Gastroesophageal sphincter (tissue), 4 donors: ENCODE measurements around the gene RPS14. TPM values are rescaled to one million over a fixed set of nuclear protein-coding genes. Genes with fewer than 3 reads are reported as not detected.

Experiments
- ATAC-seq: fragments of 150-250 bp; one replicate; pipeline ENCODE4 v1.9.1; 2016; ENCODE audit warnings: mild to moderate bottlenecking, moderate library complexity
- H3K27ac ChIP-seq, 4 donors: fragments of 200-600 bp; sonication (generic) in 3 of 4; 1 replicate in 3 of 4; 2 replicates in 1 of 4; pipeline ENCODE4 v1.5.1; 2016 to 2019
- H3K27me3 ChIP-seq: fragments of 200-600 bp; sonication (generic); one replicate; pipeline ENCODE4 v1.5.1; 2019
- H3K36me3 ChIP-seq, 2 donors: fragments of 200-600 bp; sonication (generic); one replicate each; pipeline ENCODE4 v1.5.1; 2019; ENCODE audit warnings: control low read depth in 1 of 2
- H3K4me1 ChIP-seq, 3 donors: fragments of 200-600 bp; sonication (generic); 1 replicate in 2 of 3; 2 replicates in 1 of 3; pipeline ENCODE4 v1.5.1; 2016 to 2019; ENCODE audit warnings: control low read depth in 2 of 3
- H3K4me3 ChIP-seq, 2 donors: fragments of 200-600 bp; sonication (generic); one replicate each; pipeline ENCODE4 v1.5.1; 2019; ENCODE audit warnings: mild to moderate bottlenecking in 1 of 2, moderate library complexity in 1 of 2
- H3K9me3 ChIP-seq, 3 donors: fragments of 200-600 bp; sonication (generic); one replicate each; pipeline ENCODE4 v1.5.1; 2017 to 2019; ENCODE audit warnings: control low read depth in 2 of 3
- EP300 ChIP-seq: sonication (generic); formaldehyde crosslinking; IDR thresholded peaks from one replicate; pipeline ENCODE4 v1.6.1; 2017; ENCODE audit warnings: antibody characterized with exemption, mild to moderate bottlenecking
- POLR2A ChIP-seq, 2 donors: fragments of 450-650 bp; IDR thresholded peaks; one replicate each; pipeline ENCODE4 v1.6.1; 2017; ENCODE audit warnings: antibody characterized with exemption in 2 of 2, mild to moderate bottlenecking in 2 of 2, moderate library complexity in 1 of 2
- POLR2AphosphoS5 ChIP-seq: sonication (generic); formaldehyde crosslinking; IDR thresholded peaks from one replicate; pipeline ENCODE4 v1.6.1; 2017; ENCODE audit warnings: antibody characterized with exemption
- WGBS, 2 donors: methylation state at CpG; one replicate each; pipeline ENCODE4 v1.1.5; 2018; ENCODE audit warnings: low coverage in 1 of 2; 5-methylcytosine and 5-hydroxymethylcytosine counted together
- total RNA-seq, 4 donors: library from RNA; depleted of rRNA; stranded (reverse); fragments of >200 nt; gene quantifications; one replicate each; pipeline ENCODE4 v1.1.0, GENCODE V29; 2016
- TF ChIP-seq, protein P1 (sequence below), 4 experiments: fragments of 200-600 bp in 2 of 4; fragments of 450-650 bp in 2 of 4; sonication (generic) in 1 of 4; IDR thresholded peaks; one replicate each; pipeline ENCODE4 v1.5.1; 2017 to 2019; ENCODE audit warnings: antibody characterized with exemption in 4 of 4, mild to moderate bottlenecking in 2 of 4, moderate library complexity in 2 of 4

The RPS14 gene
- total RNA-seq, 4 donors from 2014 or later = 1,275 to 3,828 (median 2,502) TPM

DNA sequence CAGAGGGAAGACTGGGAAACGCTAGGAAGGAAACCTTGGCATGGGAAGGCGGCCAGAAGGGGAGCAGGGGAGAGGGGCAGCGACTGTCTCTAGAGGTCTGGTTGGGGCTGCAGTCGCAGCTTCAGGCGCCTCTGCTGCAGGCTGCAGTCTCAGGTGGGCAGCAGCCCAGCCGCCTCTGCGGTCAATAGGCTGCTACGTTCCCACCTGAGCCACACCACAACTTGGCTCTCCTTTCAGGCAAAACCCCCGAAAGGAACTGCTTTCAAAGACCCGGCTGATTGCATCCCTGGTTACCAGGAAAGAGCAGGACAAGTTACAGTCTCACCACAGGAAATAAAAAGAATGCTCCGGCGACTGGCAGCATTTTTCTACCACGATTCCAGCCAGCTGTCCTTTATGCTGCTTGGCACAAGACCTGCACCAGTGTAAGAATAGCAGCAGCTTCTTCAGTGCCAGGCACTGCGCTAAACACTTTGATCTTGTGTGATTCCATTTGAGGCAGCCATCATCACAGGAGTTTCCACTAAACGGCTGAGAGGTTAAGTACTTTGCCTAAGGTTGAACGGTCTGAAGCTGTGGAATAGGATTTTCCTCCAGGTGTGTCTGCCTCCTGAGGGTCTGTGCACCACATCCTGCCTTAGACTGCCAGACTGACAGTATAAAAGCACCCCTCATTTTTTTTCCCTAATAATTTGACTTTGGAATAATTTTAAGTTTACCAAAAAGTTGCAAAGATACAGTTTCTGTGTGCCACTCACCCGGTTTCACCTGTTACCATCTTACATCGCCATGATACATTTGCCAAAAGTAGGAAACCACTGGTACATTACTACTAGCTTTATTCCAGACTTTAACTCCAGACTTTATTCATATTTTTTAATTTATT, 7.5 kb downstream of the RPS14 start:
- WGBS, 2 donors = 35 to 64% methylated on average over 6 to 8 of the region's 18 CpGs
- Histone ChIP-seq H3K4me1 (peaks cover 0 to 41% (median 0%) of the 10 kb centered on the region in 3 donors), H3K36me3 (peaks cover 16 to 57% of the 10 kb centered on the region in 2 donors), H3K9me3 (no peaks in the 10 kb centered on the region), H3K4me3 (no peak overlapping the region), H3K27ac (peak overlapping the region in 2 of 4 donors; percentile 39 to 40), H3K27me3 (no peaks in the 10 kb centered on the region)
- no peak for ATAC-seq
- TF ChIP-seq EP300 (no peak), POLR2AphosphoS5 (no peak), POLR2A (IDR thresholded peaks at IDR 0.05) (no peak)
- TF ChIP-seq, protein P1, sequence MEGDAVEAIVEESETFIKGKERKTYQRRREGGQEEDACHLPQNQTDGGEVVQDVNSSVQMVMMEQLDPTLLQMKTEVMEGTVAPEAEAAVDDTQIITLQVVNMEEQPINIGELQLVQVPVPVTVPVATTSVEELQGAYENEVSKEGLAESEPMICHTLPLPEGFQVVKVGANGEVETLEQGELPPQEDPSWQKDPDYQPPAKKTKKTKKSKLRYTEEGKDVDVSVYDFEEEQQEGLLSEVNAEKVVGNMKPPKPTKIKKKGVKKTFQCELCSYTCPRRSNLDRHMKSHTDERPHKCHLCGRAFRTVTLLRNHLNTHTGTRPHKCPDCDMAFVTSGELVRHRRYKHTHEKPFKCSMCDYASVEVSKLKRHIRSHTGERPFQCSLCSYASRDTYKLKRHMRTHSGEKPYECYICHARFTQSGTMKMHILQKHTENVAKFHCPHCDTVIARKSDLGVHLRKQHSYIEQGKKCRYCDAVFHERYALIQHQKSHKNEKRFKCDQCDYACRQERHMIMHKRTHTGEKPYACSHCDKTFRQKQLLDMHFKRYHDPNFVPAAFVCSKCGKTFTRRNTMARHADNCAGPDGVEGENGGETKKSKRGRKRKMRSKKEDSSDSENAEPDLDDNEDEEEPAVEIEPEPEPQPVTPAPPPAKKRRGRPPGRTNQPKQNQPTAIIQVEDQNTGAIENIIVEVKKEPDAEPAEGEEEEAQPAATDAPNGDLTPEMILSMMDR (IDR thresholded peaks at IDR 0.05) = no peak

DNA sequence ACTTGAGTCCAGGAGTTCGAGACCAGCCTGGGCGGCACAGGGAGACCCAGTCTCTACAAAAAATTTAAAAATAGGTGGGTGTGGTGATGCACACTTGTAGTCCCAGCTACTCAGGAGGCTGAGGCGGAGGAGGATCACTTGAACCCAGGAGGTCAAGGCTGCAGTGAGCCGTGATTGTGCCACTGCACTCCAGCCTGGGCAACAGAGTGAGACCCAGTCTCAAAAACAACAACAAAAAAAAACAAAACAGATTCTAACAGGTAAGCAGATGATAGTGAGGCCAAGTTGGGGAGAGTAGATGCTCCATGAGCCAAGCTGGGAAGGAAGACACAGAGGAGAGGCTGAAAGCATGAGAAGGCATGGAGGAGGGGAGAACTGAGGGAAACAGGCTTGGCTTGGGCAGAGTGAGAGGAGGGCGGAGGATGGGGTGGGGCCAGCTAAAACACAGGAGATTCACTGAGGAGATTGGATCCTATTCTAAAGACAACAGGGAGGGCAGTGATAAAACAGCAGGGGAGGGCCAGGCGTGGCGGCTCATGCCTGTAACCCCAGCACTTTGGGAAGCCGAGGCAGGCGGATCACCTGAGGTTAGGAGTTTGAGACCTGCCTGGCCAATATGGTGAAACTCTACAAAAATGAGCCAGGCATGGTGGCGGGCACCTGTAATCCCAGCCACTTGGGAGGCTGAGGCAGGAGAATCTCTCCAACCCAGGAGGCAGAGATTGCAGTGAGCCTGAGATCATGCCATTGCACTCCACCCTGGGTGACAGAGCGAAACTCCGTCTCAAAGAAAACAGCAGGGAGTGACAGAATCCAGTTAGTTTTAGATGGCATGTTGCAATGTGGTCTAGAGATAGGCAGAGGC, 8.4 kb downstream of the RPS14 start:
- H3K9me3 ChIP-seq = no peaks in the 10 kb centered on the region
- TF ChIP-seq EP300 (no peak), POLR2AphosphoS5 (no peak), POLR2A (IDR thresholded peaks at IDR 0.05) (no peak)
- TF ChIP-seq, protein P1 (IDR thresholded peaks at IDR 0.05) = no peak
- ATAC-seq = no peak
- H3K27ac ChIP-seq = peak overlapping the region in 2 of 4 donors; percentile 39 to 40
- H3K4me3 ChIP-seq = no peak overlapping the region
- WGBS, 2 donors = 75 to 89% methylated on average over 5 to 9 of the region's 12 CpGs
- no peaks in the 10 kb centered on the region for H3K27me3 ChIP-seq
- peaks cover 0 to 36% (median 1%) of the 10 kb centered on the region in 3 donors for H3K4me1 ChIP-seq
- peaks cover 9 to 48% of the 10 kb centered on the region in 2 donors for H3K36me3 ChIP-seq

DNA sequence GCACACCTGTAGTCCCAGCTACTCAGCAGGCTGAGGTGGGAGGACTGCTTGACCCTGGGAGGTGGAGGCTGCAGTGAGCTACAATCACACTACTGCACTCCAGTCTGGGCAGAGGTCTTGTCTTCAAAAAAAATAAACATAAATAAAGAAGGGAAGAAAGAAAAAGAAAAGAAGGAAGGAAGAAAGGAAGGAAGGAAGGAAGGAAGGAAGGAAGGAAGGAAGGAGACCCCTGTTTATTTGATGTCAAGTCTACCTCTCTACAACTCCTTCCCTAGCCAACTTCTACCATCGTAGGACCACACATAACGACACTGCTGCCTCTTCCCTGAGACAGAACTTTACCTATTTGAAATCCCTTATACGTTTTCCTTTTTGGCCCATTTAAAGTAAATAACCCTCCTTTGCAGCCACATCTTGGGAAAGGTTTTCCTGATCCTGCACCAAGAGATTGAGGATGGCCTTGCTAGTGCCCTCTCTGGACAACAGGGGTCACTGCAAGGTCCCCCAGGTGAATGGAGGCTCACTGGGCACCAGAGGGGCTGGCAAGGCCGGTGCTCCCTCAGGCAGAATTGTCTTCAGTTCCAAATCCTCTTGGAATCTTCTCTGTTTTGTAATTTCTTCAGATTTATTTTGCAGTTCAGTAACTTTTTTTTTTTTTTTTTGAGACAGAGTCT, 10.5 kb downstream of the RPS14 start:
- no peak for ATAC-seq
- peaks cover 2 to 27% of the 10 kb centered on the region in 2 donors for H3K36me3 ChIP-seq
- 50 to 65% methylated on average over 4 of the region's 4 CpGs for WGBS, 2 donors
- no peak overlapping the region for H3K4me3 ChIP-seq
- no peaks in the 10 kb centered on the region for H3K9me3 ChIP-seq
- H3K27ac ChIP-seq = no peak overlapping the region
- no peaks in the 10 kb centered on the region for H3K27me3 ChIP-seq
- TF ChIP-seq, protein P1 (IDR thresholded peaks at IDR 0.05) = peak in 1 of 4 experiments; percentile 52
- TF ChIP-seq POLR2AphosphoS5 = no peak
- peaks cover 0 to 29% (median 3%) of the 10 kb centered on the region in 3 donors for H3K4me1 ChIP-seq

DNA sequence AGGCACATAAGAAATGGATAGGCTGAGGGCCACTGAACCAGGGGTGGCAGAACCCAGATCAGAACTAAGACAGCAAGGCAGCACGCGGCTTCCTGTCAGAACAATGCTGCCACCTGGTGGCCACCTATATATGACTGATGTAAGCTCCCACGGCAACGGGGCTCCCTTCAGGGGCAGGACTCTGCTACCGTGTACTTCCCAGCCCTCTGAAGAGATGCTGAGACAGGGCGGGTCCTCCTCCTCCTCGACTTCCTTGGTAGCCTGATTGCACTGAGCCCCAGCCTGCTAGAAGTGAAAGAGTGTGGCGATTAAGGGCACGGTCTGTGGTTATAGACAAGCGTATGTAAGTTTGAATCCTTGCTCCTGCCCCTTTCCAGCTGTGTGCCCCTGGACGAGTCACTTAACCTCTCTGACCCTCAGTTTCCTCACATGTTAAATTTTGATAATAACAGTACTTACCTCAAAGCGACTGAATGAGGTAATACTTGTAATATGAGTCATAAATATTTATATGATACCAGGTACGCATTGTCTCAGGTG, 13.3 kb downstream of the RPS14 start:
- Histone ChIP-seq H3K27ac (no peak overlapping the region), H3K27me3 (no peaks in the 10 kb centered on the region), H3K4me1 (peaks cover 0 to 8% (median 3%) of the 10 kb centered on the region in 3 donors), H3K9me3 (no peaks in the 10 kb centered on the region), H3K4me3 (no peak overlapping the region), H3K36me3 (no peaks in the 10 kb centered on the region)
- WGBS, 2 donors = 7 to 37% methylated on average over 5 to 7 of the region's 13 CpGs
- peak; percentile 85 for ATAC-seq
- TF ChIP-seq, protein P1 (IDR thresholded peaks at IDR 0.05) = peak in 3 of 4 experiments; percentile 85 to 88 (median 85)
- no peak for TF ChIP-seq POLR2A (IDR thresholded peaks at IDR 0.05)
- no peak for TF ChIP-seq EP300
- no peak for TF ChIP-seq POLR2AphosphoS5
